ENCODE measurements around the gene ITPRIPL2. TPM values are rescaled to one million over a fixed set of nuclear protein-coding genes. Genes with fewer than 3 reads are reported as not detected.

ITPRIPL2 gene
- total RNA-seq, 4 donors from 2014 or later = 58.9 to 92.5 (median 75.7) TPM

DNA sequence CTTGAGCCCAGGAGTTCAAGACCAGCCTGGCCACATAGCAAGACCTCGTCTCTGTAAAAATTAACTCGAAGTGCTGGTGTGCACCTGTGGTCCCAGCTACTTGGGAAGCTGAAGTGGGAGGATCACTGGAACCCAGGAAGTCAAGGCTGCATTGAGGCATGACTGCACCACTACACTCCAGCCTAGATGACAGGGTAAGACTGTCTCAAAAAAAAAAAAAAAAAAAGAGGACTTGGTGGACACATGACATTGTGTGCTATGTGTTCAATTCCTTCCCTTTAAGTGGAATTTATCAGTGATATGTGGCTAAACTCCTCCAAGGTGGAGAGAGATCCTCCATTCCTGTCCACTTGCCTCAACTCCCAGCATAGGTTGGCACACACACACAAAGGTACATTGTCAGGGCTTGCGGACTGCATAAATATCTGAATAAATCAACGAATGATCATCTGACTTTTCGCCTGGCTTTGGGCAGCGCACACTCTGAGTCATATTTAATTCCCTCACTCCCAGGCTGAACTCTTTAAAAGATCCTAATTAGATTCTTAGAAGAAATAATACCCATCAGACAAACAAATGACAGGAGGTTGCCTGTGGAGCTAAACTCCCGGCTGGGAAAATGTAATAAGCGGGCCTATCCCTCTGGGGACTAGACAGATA lies 29.3 kb downstream of the ITPRIPL2 start:
- TF ChIP-seq, protein P1, sequence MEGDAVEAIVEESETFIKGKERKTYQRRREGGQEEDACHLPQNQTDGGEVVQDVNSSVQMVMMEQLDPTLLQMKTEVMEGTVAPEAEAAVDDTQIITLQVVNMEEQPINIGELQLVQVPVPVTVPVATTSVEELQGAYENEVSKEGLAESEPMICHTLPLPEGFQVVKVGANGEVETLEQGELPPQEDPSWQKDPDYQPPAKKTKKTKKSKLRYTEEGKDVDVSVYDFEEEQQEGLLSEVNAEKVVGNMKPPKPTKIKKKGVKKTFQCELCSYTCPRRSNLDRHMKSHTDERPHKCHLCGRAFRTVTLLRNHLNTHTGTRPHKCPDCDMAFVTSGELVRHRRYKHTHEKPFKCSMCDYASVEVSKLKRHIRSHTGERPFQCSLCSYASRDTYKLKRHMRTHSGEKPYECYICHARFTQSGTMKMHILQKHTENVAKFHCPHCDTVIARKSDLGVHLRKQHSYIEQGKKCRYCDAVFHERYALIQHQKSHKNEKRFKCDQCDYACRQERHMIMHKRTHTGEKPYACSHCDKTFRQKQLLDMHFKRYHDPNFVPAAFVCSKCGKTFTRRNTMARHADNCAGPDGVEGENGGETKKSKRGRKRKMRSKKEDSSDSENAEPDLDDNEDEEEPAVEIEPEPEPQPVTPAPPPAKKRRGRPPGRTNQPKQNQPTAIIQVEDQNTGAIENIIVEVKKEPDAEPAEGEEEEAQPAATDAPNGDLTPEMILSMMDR (IDR thresholded peaks at IDR 0.05) = no peak
- ATAC-seq (ENCODE audit: low FRiP score) (no peak), DNase-seq (ENCODE audit: low spot score) (no peak)

DNA sequence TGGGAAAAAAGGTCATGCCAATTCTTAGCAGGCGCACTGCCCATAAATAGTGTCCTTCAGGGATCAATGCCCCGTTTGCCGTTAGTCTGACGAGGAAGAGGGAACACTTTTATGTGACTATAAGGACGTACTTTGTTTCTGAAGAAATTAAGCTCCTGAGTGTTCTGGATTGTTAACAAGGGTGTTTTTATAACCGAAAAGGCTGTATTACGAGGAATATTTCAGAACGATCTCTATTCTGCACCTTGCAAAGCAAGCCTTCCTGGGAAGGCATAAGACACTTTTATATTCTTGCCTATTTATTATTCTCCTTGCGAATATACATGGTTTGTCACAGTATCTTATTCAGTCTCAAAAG lies 29.8 kb downstream of the ITPRIPL2 start:
- TF ChIP-seq, protein P1 (IDR thresholded peaks at IDR 0.05) = no peak
- no peak for ATAC-seq (ENCODE audit: low FRiP score)

DNA sequence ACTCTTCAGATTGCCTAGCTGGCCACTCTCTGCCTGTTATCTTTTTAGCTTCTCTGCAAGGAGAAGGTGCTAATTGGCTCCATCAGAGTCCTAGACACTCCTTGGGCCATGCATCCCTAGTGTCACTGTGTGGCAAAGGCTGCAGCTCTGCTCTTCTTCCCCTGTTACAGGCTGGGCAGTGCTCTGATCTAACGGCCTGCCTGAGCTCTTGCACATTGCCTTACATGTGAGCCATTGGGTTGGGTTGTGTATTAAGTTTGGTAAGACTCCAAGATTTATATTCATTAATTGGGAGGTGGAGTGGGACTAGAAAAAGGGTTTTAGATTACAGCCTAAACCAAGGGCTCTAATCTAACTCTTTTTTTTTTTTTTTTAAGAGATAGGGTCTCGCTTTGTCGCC lies 31.2 kb downstream of the ITPRIPL2 start:
- TF ChIP-seq, protein P1 (IDR thresholded peaks at IDR 0.05) = no peak
- DNase-seq (ENCODE audit: low spot score) (no peak), ATAC-seq (ENCODE audit: low FRiP score) (no peak)

More for the DNA sequence above, 29.8 kb downstream of the ITPRIPL2 start:
- DNase-seq (ENCODE audit: low spot score) = no peak

DNA sequence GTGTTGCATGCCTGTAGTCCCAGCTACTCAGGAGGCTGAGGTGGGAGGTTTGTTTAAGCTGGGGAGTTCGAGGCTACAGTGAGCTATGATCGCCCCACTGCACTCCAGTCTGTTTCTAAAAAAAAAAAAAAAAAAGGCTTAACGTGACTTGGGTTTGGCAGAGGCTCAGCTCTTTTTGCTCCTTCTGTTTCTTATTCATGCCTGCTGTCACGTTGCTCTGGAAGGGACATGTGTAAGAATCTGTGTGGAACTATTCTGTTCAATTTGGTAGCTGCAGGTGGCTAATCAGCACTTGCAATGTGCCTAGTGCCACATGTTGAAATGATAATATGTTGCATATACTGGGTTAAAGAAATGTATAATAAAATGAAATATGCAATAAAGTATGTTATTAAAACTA lies 33.4 kb downstream of the ITPRIPL2 start:
- ATAC-seq (ENCODE audit: low FRiP score) (no peak), DNase-seq (ENCODE audit: low spot score) (no peak)
- TF ChIP-seq, protein P1 (IDR thresholded peaks at IDR 0.05) = no peak

DNA sequence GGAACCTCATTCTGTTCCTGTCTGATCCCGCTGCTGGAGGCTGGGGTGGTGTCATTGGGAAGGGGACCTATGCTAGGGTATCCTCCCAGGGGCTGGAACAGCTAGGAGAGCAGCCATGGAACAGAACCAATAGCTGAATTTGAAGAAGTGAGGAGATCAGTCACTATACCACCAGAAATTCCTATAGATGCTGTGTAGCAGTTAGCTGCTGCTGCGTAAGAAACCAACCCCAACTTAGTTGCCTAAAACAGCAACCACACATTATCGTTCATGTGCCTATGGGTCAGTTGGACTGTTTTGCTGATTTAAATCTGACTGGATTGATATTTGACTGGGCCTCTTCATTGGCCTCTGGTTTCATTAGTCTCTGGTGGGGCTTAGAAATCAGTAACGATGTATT lies 33.9 kb downstream of the ITPRIPL2 start:
- no peak for ATAC-seq (ENCODE audit: low FRiP score)
- DNase-seq (ENCODE audit: low spot score) = no peak
- TF ChIP-seq, protein P1 (IDR thresholded peaks at IDR 0.05) = no peak

DNA sequence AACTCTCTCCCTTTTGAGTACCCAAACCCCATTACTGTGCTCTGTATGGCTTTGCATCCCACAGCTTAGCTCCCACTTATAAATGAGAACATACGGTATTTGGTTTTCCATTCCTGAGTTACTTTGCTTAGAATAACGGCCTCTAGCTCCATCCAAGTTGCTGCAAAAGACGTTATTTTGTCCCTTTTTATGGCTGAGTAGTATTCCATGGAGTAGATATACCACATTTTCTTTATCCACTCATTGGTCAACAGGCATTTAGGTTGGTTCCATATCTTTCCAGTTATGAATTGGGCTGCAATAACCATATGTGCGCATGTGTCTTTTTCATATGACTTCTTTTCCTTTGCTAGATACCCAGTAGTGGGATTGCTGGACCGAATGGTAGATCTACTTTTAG lies 34.4 kb downstream of the ITPRIPL2 start:
- no peak for ATAC-seq (ENCODE audit: low FRiP score)
- DNase-seq (ENCODE audit: low spot score) = no peak
- TF ChIP-seq, protein P1 (IDR thresholded peaks at IDR 0.05) = no peak

DNA sequence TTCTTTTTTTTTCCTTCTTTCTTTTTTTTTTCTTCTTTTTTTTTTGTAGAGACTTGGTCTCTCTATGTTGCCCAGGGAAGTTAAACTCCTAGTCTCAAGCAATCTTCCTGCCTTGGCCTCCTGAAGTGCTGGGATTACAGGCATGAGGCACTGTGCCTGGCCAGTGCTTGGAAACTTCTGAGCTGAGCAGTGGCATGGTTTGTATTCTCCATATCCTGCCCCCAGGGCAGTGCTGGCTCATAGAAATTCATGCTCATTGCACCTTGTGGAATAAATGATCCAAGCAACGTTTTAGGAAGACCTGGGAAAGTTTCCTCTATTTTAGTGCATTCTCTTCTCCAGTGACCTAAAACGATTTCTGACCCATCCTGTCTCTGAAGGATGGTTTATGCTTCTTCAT lies 37.5 kb downstream of the ITPRIPL2 start:
- DNase-seq (ENCODE audit: low spot score) (no peak), ATAC-seq (ENCODE audit: low FRiP score) (no peak)
- TF ChIP-seq, protein P1 (IDR thresholded peaks at IDR 0.05) = no peak

Data from omental fat pad (tissue), 4 donors.